B cell (primary cell): Measurements from ENCODE around the gene NLRP5. TPM values are rescaled to one million over a fixed set of nuclear protein-coding genes. Genes with fewer than 3 reads are reported as not detected.

Source experiments
- ATAC-seq: fragments of 200-7000 bp; cut with Tn5 transposase; one replicate; pipeline ENCODE4 v1.10.0; 2021; ENCODE audit warnings: low read depth, mild to moderate bottlenecking, moderate number of reproducible peaks, moderate library complexity
- CTCF ChIA-PET: fragments of 350-600 bp; sonication (Branson Sonifier 250); formaldehyde crosslinking; loops from one replicate; lab custom pipeline; 2021; ENCODE audit warnings: antibody characterized with exemption, inconsistent platforms; lab: Charles Lee
- POLR2A ChIA-PET: fragments of 350-600 bp; sonication (Branson Sonifier 250); formaldehyde crosslinking; loops from one replicate; lab custom pipeline; 2021; ENCODE audit warnings: antibody characterized with exemption; lab: Charles Lee
- DNase-seq: peaks from one replicate; pipeline ENCODE4 v3.0.0; 2013
- H2AFZ ChIP-seq: 2 replicates; pipeline ENCODE4 v1.6.1; 2012; ENCODE audit warnings: mild to moderate bottlenecking, low read depth, low read length; ENCODE audit not compliant: insufficient read depth, poor library complexity, severe bottlenecking
- H3K27ac ChIP-seq, 2 donors: 1 replicate in 1 of 2; 2 replicates in 1 of 2; pipeline ENCODE4 v1.5.1; 2012 to 2013; ENCODE audit warnings: low read length in 2 of 2, mild to moderate bottlenecking in 2 of 2, moderate library complexity in 1 of 2
- H3K27me3 ChIP-seq, 4 experiments: fragments of 200-600 bp in 1 of 4; sonication (generic) in 1 of 4; replicated peaks in 1 of 4; 1 replicate in 2 of 4; 2 replicates in 2 of 4; pipeline versions ENCODE4 v1.6.1 to v1.7.0; 2013 to 2016; ENCODE audit warnings: low read length in 3 of 4, mild to moderate bottlenecking in 2 of 4, mixed read lengths in 1 of 4, moderate library complexity in 1 of 4; ENCODE audit not compliant: insufficient read depth in 4 of 4, control insufficient read depth in 3 of 4; ENCODE audit errors: control extremely low read depth in 1 of 4
- H3K36me3 ChIP-seq, 2 experiments: replicated peaks in 1 of 2; 1 replicate in 1 of 2; 2 replicates in 1 of 2; pipeline versions ENCODE4 v1.6.1 to v1.7.1; 2013; ENCODE audit warnings: low read length in 1 of 2; ENCODE audit not compliant: insufficient read depth in 2 of 2, control insufficient read depth in 1 of 2; ENCODE audit errors: control extremely low read depth in 1 of 2, extremely low read depth in 1 of 2
- H3K4me1 ChIP-seq, 2 donors: fragments of 200-600 bp in 1 of 2; sonication (generic) in 1 of 2; 1 replicate in 1 of 2; 2 replicates in 1 of 2; pipeline versions ENCODE4 v1.5.1 to v1.6.1; 2013 to 2017; ENCODE audit warnings: low read length in 2 of 2; ENCODE audit not compliant: control insufficient read depth in 2 of 2, insufficient read depth in 2 of 2
- H3K4me2 ChIP-seq: replicated peaks from 2 replicates; pipeline ENCODE3; 2012; ENCODE audit warnings: mild to moderate bottlenecking, low read depth, low read length; ENCODE audit not compliant: poor library complexity, severe bottlenecking
- H3K4me3 ChIP-seq, 5 experiments: fragments of 200-600 bp in 1 of 5; sonication (generic) in 1 of 5; 1 replicate in 3 of 5; 2 replicates in 2 of 5; pipeline versions ENCODE4 v1.5.1 to v1.7.0; 2011 to 2016; ENCODE audit warnings: low read length in 4 of 5, mild to moderate bottlenecking in 4 of 5, low read depth in 2 of 5, control low read depth in 1 of 5, moderate library complexity in 1 of 5; ENCODE audit not compliant: insufficient read depth in 1 of 5; ENCODE audit errors: control extremely low read depth in 1 of 5, extremely low read depth in 1 of 5
- H3K79me2 ChIP-seq: fragments of 200-600 bp; sonication (generic); one replicate; pipeline ENCODE4 v1.6.0; 2016; ENCODE audit warnings: low read length; ENCODE audit not compliant: control insufficient read depth, insufficient read depth
- H3K9ac ChIP-seq: fragments of 200-600 bp; sonication (generic); 2 replicates; pipeline ENCODE4 v1.6.1; 2017; ENCODE audit warnings: mild to moderate bottlenecking, low read length, moderate library complexity
- H3K9me3 ChIP-seq, 3 donors: one replicate each; pipeline versions ENCODE4 v1.6.1 to v1.7.1; 2013; ENCODE audit warnings: low read length in 2 of 3; ENCODE audit not compliant: control insufficient read depth in 2 of 3, insufficient read depth in 1 of 3; ENCODE audit errors: control extremely low read depth in 1 of 3
- H4K20me1 ChIP-seq: 2 replicates; pipeline ENCODE4 v1.6.0; 2012; ENCODE audit warnings: mild to moderate bottlenecking, low read length; ENCODE audit not compliant: insufficient read depth, control insufficient read depth, poor library complexity, severe bottlenecking
- H3K27ac Mint-ChIP-seq: one replicate; pipeline ENCODE4 v1.8.0; 2021; ENCODE audit warnings: mixed read lengths
- H3K27me3 Mint-ChIP-seq: one replicate; pipeline ENCODE4 v1.8.0; 2021; ENCODE audit warnings: mixed read lengths
- H3K4me1 Mint-ChIP-seq: one replicate; pipeline ENCODE4 v1.8.0; 2021; ENCODE audit warnings: mixed read lengths
- H3K4me3 Mint-ChIP-seq: one replicate; pipeline ENCODE4 v1.8.0; 2021; ENCODE audit warnings: mixed read lengths
- H3K9me3 Mint-ChIP-seq: one replicate; pipeline ENCODE4 v1.8.0; 2022; ENCODE audit warnings: mixed read lengths; ENCODE audit not compliant: insufficient read depth
- EZH2 ChIP-seq: IDR thresholded peaks from 2 replicates; pipeline ENCODE4 v1.6.1; 2012; ENCODE audit warnings: borderline replicate concordance, low read depth, mild to moderate bottlenecking, moderate library complexity, low read length; ENCODE audit not compliant: insufficient read depth, poor library complexity, severe bottlenecking
- WGBS: methylation state at CpG from one replicate; pipeline ENCODE4 v1.1.5; 2013; ENCODE audit warnings: missing lambda C conversion rate; ENCODE audit not compliant: insufficient coverage; 5-methylcytosine and 5-hydroxymethylcytosine counted together
- intact Hi-C: fragments of 100-400 bp; cut with micrococcal nuclease; formaldehyde crosslinking; loops from one replicate; pipeline ENCODE4 v1.10.0; 2022
- polyA plus RNA-seq: library from polyadenylated mRNA; depleted of rRNA; stranded (reverse); fragments of >200 nt; gene quantifications from 2 replicates; pipeline ENCODE4 v1.2.3, GENCODE V29; 2012
- total RNA-seq, 2 donors: library from RNA; stranded (reverse); fragments of 120-200 nt in 1 of 2; gene quantifications; 1 replicate in 1 of 2; 2 replicates in 1 of 2; pipeline versions ENCODE4 v1.2.3 to v1.2.4, GENCODE V29; 2013 to 2022
- TF ChIP-seq, protein P1 (sequence below): fragments of 200-600 bp; IDR thresholded peaks from one replicate; pipeline ENCODE4 v1.8.0; 2022; ENCODE audit warnings: antibody characterized with exemption, mild to moderate bottlenecking

The NLRP5 gene
- total and polyA plus RNA-seq, 2 donors (not counting 1 experiment from before 2014, with no cell fraction given), result not detected

- Mint-ChIP-seq H3K4me3 (no peak overlapping the region), H3K9me3 (no peaks in the 10 kb centered on the region), H3K27me3 (no peaks in the 10 kb centered on the region), H3K27ac (no peak overlapping the region), H3K4me1 (peaks cover 7% of the 10 kb centered on the region)
- Histone ChIP-seq H2AFZ (no peak overlapping the region), H3K79me2 (peaks cover 37% of the 10 kb centered on the region), H3K36me3 (peaks cover 0 to 22% of the 10 kb centered on the region in 2 experiments), H3K9ac (no peak overlapping the region), H3K9me3 (peaks cover 0 to 6% (median 0%) of the 10 kb centered on the region in 3 donors), H3K27ac (no peak overlapping the region), H3K4me3 (no peak overlapping the region), H4K20me1 (peaks cover 89% of the 10 kb centered on the region), H3K4me1 (no peaks in the 10 kb centered on the region), H3K4me2 (no peak overlapping the region), H3K27me3 (no peaks in the 10 kb centered on the region)
- CTCF ChIA-PET, result interaction anchor here (0.6 to 1.4 kb wide), 2 partner anchors 23 to 243 kb away, joined by 4 to 5 read pairs; no protein-coding TSS in a partner anchor
- POLR2A ChIA-PET, result interaction anchor here (0.6 kb wide), 1 partner anchor 246 kb away, joined by 3 read pairs; no protein-coding TSS in a partner anchor
- no peak for ATAC-seq
- TF ChIP-seq EZH2, result no peak
- TF ChIP-seq, protein P1, sequence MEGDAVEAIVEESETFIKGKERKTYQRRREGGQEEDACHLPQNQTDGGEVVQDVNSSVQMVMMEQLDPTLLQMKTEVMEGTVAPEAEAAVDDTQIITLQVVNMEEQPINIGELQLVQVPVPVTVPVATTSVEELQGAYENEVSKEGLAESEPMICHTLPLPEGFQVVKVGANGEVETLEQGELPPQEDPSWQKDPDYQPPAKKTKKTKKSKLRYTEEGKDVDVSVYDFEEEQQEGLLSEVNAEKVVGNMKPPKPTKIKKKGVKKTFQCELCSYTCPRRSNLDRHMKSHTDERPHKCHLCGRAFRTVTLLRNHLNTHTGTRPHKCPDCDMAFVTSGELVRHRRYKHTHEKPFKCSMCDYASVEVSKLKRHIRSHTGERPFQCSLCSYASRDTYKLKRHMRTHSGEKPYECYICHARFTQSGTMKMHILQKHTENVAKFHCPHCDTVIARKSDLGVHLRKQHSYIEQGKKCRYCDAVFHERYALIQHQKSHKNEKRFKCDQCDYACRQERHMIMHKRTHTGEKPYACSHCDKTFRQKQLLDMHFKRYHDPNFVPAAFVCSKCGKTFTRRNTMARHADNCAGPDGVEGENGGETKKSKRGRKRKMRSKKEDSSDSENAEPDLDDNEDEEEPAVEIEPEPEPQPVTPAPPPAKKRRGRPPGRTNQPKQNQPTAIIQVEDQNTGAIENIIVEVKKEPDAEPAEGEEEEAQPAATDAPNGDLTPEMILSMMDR, result no peak
- DNase-seq, result no peak
- intact Hi-C loops, result no loop called here
- WGBS, result 98% methylated on average over 12 of the region's 14 CpGs
Observed at GRCh38 chr19:56089344-56089743, 102.8 kb downstream of the NLRP5 start.

GRCh38 chr19:56091066-56091490, 104.5 kb downstream of the NLRP5 start:
- ATAC-seq (no peak), DNase-seq (no peak)
- intact Hi-C loops, result no loop called here
- 94% methylated on average over 2 of the region's 10 CpGs for WGBS
- H3K9me3 Mint-ChIP-seq, result no peaks in the 10 kb centered on the region
- no peak overlapping the region for H3K9ac ChIP-seq
- H2AFZ ChIP-seq, result no peak overlapping the region
- H3K27ac ChIP-seq, result no peak overlapping the region
- peaks cover 0 to 25% of the 10 kb centered on the region in 2 experiments for H3K36me3 ChIP-seq
- ChIA-PET CTCF (interaction anchor here (0.7 to 1.4 kb wide), 5 partner anchors 9 to 25 kb away, joined by 3 to 4 read pairs (median 3); no protein-coding TSS in a partner anchor), POLR2A (no interaction called here)
- TF ChIP-seq, protein P1, result no peak
- H3K4me3 ChIP-seq, result no peak overlapping the region
- peaks cover 7% of the 10 kb centered on the region for H3K4me1 Mint-ChIP-seq
- H3K4me3 Mint-ChIP-seq, result no peak overlapping the region
- H3K4me2 ChIP-seq, result no peak overlapping the region
- H3K79me2 ChIP-seq, result peaks cover 49% of the 10 kb centered on the region
- H4K20me1 ChIP-seq, result peaks cover 82% of the 10 kb centered on the region
- no peak overlapping the region for H3K27ac Mint-ChIP-seq
- H3K27me3 Mint-ChIP-seq, result no peaks in the 10 kb centered on the region
- peaks cover 0 to 6% (median 0%) of the 10 kb centered on the region in 3 donors for H3K9me3 ChIP-seq
- H3K27me3 ChIP-seq, result no peaks in the 10 kb centered on the region
- H3K4me1 ChIP-seq, result no peaks in the 10 kb centered on the region
